Neural cell (in vitro differentiated cells): Measurements from ENCODE around the gene OR8J3.

Experiments
- EP300 ChIP-seq: fragments of 450-650 bp; conservative IDR thresholded peaks from 2 replicates; pipeline ENCODE4 v1.6.1; 2014; ENCODE audit warnings: antibody characterized with exemption, mild to moderate bottlenecking, moderate library complexity; ENCODE audit not compliant: poor library complexity, severe bottlenecking
- EZH2 ChIP-seq: fragments of 200-600, 300-800 bp; shearing (Covaris generic), sonication (generic); IDR thresholded peaks from 2 replicates; pipeline ENCODE4 v1.6.1; 2014; ENCODE audit warnings: antibody characterized with exemption, low read length, borderline replicate concordance, mild to moderate bottlenecking; ENCODE audit not compliant: insufficient read depth, poor library complexity, severe bottlenecking
- MXI1 ChIP-seq: fragments of 450-650 bp; conservative IDR thresholded peaks from 2 replicates; pipeline ENCODE4 v1.6.1; 2014; ENCODE audit warnings: antibody characterized with exemption, mild to moderate bottlenecking; ENCODE audit not compliant: poor library complexity, severe bottlenecking
- POLR2AphosphoS5 ChIP-seq: IDR thresholded peaks from 2 replicates; pipeline ENCODE4 v1.6.1; 2012
- RAD21 ChIP-seq: fragments of 450-650 bp; conservative IDR thresholded peaks from 2 replicates; pipeline ENCODE4 v1.6.1; 2014; ENCODE audit warnings: antibody characterized with exemption, mild to moderate bottlenecking, moderate library complexity
- SMC3 ChIP-seq: fragments of 450-650 bp; conservative IDR thresholded peaks from 2 replicates; pipeline ENCODE4 v1.6.1; 2014; ENCODE audit warnings: antibody characterized with exemption, mild to moderate bottlenecking, moderate library complexity; ENCODE audit not compliant: poor library complexity
- TAF1 ChIP-seq: IDR thresholded peaks from 2 replicates; pipeline ENCODE4 v1.6.1; 2012; ENCODE audit warnings: low read depth
- TF ChIP-seq, protein P1 (sequence below): fragments of 450-650 bp; IDR thresholded peaks from 2 replicates; pipeline ENCODE4 v1.5.1; 2014; ENCODE audit warnings: antibody characterized with exemption, mild to moderate bottlenecking, moderate library complexity; ENCODE audit not compliant: poor library complexity, severe bottlenecking
- TF ChIP-seq, protein P2 (sequence below): IDR thresholded peaks from 2 replicates; pipeline ENCODE4 v1.6.1; 2012; ENCODE audit warnings: borderline replicate concordance

DNA sequence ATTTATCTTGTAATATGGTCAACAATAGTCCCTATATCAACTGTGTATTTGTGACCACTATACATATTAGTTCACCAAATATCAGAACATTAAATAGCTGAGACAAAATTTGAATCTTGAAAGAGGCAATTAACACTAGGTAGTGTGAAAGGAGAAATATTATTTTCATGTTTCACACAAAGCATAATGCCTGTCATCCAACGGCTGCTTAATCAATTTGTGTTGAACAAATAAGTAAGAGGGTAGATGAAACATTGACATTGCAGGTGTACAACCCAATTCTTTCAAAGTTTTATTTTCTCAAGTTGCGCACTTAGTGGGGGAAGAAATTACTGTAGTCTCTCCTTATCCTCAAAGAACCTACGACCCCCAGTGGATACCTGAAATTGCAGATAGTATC lies 50.3 kb downstream of the OR8J3 start:
- TF ChIP-seq, protein P1, sequence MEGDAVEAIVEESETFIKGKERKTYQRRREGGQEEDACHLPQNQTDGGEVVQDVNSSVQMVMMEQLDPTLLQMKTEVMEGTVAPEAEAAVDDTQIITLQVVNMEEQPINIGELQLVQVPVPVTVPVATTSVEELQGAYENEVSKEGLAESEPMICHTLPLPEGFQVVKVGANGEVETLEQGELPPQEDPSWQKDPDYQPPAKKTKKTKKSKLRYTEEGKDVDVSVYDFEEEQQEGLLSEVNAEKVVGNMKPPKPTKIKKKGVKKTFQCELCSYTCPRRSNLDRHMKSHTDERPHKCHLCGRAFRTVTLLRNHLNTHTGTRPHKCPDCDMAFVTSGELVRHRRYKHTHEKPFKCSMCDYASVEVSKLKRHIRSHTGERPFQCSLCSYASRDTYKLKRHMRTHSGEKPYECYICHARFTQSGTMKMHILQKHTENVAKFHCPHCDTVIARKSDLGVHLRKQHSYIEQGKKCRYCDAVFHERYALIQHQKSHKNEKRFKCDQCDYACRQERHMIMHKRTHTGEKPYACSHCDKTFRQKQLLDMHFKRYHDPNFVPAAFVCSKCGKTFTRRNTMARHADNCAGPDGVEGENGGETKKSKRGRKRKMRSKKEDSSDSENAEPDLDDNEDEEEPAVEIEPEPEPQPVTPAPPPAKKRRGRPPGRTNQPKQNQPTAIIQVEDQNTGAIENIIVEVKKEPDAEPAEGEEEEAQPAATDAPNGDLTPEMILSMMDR = peak; percentile 47
- TF ChIP-seq, protein P2, sequence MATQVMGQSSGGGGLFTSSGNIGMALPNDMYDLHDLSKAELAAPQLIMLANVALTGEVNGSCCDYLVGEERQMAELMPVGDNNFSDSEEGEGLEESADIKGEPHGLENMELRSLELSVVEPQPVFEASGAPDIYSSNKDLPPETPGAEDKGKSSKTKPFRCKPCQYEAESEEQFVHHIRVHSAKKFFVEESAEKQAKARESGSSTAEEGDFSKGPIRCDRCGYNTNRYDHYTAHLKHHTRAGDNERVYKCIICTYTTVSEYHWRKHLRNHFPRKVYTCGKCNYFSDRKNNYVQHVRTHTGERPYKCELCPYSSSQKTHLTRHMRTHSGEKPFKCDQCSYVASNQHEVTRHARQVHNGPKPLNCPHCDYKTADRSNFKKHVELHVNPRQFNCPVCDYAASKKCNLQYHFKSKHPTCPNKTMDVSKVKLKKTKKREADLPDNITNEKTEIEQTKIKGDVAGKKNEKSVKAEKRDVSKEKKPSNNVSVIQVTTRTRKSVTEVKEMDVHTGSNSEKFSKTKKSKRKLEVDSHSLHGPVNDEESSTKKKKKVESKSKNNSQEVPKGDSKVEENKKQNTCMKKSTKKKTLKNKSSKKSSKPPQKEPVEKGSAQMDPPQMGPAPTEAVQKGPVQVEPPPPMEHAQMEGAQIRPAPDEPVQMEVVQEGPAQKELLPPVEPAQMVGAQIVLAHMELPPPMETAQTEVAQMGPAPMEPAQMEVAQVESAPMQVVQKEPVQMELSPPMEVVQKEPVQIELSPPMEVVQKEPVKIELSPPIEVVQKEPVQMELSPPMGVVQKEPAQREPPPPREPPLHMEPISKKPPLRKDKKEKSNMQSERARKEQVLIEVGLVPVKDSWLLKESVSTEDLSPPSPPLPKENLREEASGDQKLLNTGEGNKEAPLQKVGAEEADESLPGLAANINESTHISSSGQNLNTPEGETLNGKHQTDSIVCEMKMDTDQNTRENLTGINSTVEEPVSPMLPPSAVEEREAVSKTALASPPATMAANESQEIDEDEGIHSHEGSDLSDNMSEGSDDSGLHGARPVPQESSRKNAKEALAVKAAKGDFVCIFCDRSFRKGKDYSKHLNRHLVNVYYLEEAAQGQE = no peak
- TF ChIP-seq SMC3 = no peak
- no peak for TF ChIP-seq EZH2
- peak; percentile 56 for TF ChIP-seq RAD21
- no peak for TF ChIP-seq TAF1
- no peak for TF ChIP-seq POLR2AphosphoS5
- TF ChIP-seq EP300 = no peak
- no peak for TF ChIP-seq MXI1
